Left cardiac atrium (tissue), 4 donors: ENCODE results near the gene RAB11FIP4. TPM values are rescaled to one million over a fixed set of nuclear protein-coding genes. Genes with fewer than 3 reads are reported as not detected.

ENCODE experiments used
- ATAC-seq, 2 donors: fragments of 200-7000 bp; cut with Tn5 transposase; one replicate each; pipeline ENCODE4 v1.9.1; 2020; ENCODE audit warnings: mild to moderate bottlenecking in 2 of 2, moderate library complexity in 2 of 2
- DNase-seq: peaks from one replicate; pipeline ENCODE4 v3.0.0-alpha.2; 2020
- intact Hi-C, 2 donors: fragments of 100-400 bp; cut with DNase I; formaldehyde crosslinking; loops; one replicate each; pipeline versions ENCODE4 v1.14.1 to v1.15.1; 2022 to 2023
- total RNA-seq, 2 donors: library from RNA; stranded (reverse); fragmentation: NEBNext Ultra II Directional; extraction: Animal tissue kit (Norgen Biotek cat#: 25700); gene quantifications; one replicate each; pipeline ENCODE4 v1.2.1, GENCODE V29; 2021
- donor health status: DM: no; HTN: yes; CAD: no.
- donor health status: DM: no; HTN: yes; CAD: no; lungs with severe emphysema.
- donor health status: DM: yes; HTN: yes; CAD: no.
- donor health status: Dilated cardiomyopathy.

The RAB11FIP4 gene
- total RNA-seq, 2 donors from 2014 or later, result 3.1 to 6.1 TPM

DNA sequence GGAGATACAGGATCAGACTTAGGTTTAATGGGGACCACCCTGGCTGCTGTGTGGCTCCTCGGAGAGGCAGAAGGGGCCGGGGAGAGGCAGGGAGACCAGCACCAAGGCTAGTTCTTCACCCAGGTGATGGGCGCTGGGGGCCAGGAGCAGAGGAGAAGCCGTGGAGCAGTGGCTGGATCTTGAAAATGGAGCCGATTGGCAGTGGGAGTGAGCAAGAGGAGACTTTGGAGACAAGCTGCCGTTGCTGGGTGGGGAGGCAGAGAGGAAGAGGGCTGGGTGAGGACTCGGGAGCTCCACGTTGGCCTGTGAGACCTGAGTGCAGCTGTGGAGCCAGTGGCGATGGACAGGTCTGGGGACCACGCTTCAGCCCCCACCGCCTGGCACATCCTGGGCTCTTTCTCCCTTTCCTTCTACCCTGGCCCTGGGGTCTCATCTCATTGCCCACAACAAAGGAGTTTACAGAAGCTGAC is 9.0 kb downstream of the RAB11FIP4 start:
- no peak for ATAC-seq
- intact Hi-C loops, result no loop called here
- no peak for DNase-seq

GRCh38 chr17:31401456-31402254 is 10.2 kb downstream of the RAB11FIP4 start:
- intact Hi-C loops, result no loop called here
- ATAC-seq, result no peak
- DNase-seq, result no peak

GRCh38 chr17:31404028-31404949 is 12.8 kb downstream of the RAB11FIP4 start:
- intact Hi-C loops, result no loop called here
- DNase-seq (no peak), ATAC-seq (no peak)

GRCh38 chr17:31405890-31406371 is 14.5 kb downstream of the RAB11FIP4 start:
- ATAC-seq, result no peak

DNA sequence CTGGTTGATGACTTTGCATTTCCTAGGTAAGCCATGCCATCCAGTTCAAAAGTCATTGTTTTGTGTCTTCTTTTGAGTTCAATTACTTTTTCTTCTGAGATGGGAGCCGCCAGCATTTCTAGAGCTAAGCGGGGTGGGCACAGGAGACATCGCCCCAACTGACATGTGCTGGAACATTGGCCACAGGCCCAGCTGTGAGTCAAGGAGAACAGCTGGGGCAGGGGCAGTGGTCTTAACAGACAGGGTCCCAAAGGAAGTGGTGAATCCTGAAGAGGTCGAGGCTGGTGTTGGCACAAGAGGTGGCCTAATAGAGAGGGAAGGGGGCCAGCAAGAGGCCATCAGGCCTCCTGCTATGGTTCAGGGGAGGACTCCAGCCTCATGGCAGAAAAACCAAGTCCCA is 17.1 kb downstream of the RAB11FIP4 start:
- DNase-seq, result no peak
- ATAC-seq, result no peak
- intact Hi-C loops, result no loop called here

More at GRCh38 chr17:31405890-31406371, 14.5 kb downstream of the RAB11FIP4 start:
- no peak for DNase-seq
- intact Hi-C loops, result no loop called here

- DNase-seq, result no peak
- intact Hi-C loops, result no loop called here
- ATAC-seq, result no peak
These were observed 20.3 kb downstream of the RAB11FIP4 start for GRCh38 chr17:31411707-31412285.

GRCh38 chr17:31412511-31412910 is 21.0 kb downstream of the RAB11FIP4 start:
- ATAC-seq, result no peak
- DNase-seq, result no peak
- intact Hi-C loops, result no loop called here

- intact Hi-C loops, result no loop called here
- ATAC-seq, result no peak
- no peak for DNase-seq
These were observed 21.8 kb downstream of the RAB11FIP4 start for GRCh38 chr17:31413081-31413799.

DNA sequence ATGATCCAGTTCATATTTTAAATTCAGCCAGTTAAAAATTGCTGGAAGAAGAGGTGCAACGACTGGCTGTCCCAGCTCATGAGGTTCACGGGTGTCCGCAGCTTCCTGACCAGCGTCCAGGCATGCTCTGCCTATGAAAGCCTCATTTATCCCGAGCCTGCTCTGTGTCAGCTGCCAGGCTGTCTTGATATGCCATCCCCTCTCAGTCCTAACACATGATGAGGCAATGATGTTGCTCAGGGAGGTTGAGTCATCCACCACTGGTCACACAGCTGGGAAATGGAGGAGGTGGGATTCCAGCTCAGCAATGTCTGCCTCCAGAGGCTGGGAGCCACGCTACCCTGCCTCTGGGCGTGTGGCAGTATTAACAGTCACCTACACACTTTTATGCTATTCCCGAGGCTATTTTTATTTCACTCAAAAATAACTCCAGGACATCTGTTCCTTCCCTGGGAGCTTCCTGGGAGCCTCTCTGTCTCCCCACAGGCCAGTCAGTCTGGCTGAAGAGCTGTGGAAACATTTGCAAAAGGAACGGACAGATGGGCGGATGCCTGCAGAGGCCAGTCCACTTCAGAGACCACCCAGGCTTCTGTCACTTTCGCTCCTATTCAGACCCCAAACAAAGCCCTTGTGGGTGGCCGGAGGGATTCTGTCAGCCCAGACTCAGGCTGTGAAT is 22.5 kb downstream of the RAB11FIP4 start:
- DNase-seq (no peak), ATAC-seq (peak; percentile 19 to 80)
- intact Hi-C loops, result no loop called here

- ATAC-seq (no peak), DNase-seq (no peak)
- intact Hi-C loops, result no loop called here
These were observed 23.1 kb downstream of the RAB11FIP4 start for GRCh38 chr17:31414550-31414918.

- DNase-seq, result no peak
- no peak for ATAC-seq
- intact Hi-C loops, result no loop called here
These were observed 23.6 kb downstream of the RAB11FIP4 start for GRCh38 chr17:31415004-31415454.

- ATAC-seq, result peak in 1 of 2 donors; percentile 6
- DNase-seq, result no peak
- intact Hi-C loops, result no loop called here
These were observed 24.4 kb downstream of the RAB11FIP4 start for GRCh38 chr17:31415640-31416502.

DNA sequence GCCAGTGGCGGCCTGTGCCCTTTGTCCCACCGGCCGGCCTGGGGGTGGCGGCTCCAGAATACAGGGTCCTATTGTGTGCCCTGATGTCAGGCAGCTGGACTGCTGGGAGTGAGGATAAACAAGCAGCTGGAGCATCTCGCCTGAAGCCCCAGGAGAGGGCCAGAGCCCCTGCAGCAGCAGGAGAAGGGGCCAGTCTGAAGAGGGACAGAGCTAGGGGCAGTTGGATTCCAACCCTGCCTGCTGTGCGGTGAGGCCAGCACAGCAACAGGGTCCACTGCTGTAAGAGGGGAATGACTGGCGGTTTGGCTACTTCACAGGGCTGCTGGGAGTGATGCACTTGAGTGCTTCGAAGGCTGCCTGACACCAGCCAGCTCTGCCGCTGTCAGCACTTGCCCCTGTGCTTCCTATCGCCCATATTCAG is 25.0 kb downstream of the RAB11FIP4 start:
- DNase-seq (peak; percentile 47), ATAC-seq (peak; percentile 56 to 65)
- intact Hi-C loops, result no loop called here

GRCh38 chr17:31417051-31417792 is 25.7 kb downstream of the RAB11FIP4 start:
- intact Hi-C loops, result no loop called here
- ATAC-seq (no peak), DNase-seq (no peak)

GRCh38 chr17:31418773-31419350 is 27.4 kb downstream of the RAB11FIP4 start:
- ATAC-seq (no peak), DNase-seq (no peak)
- intact Hi-C loops, result no loop called here

GRCh38 chr17:31422443-31422842 is 31.0 kb downstream of the RAB11FIP4 start:
- intact Hi-C loops, result no loop called here
- no peak for DNase-seq
- ATAC-seq, result no peak
